Common myeloid progenitor, CD34-positive (primary cell): ENCODE data around the gene ANKRD33B.

Experiments
- CTCF ChIA-PET: fragments of 350-600 bp; sonication (Branson Sonifier 250); formaldehyde crosslinking; loops from one replicate; lab custom pipeline; 2021; ENCODE audit warnings: antibody characterized with exemption; lab: Charles Lee
- POLR2A ChIA-PET: fragments of 350-600 bp; sonication (Branson Sonifier 250); formaldehyde crosslinking; loops from one replicate; lab custom pipeline; 2021; ENCODE audit warnings: antibody characterized with exemption; lab: Charles Lee
- DNase-seq, 3 donors: peaks; one replicate each; pipeline versions ENCODE4 v3.0.0 to v3.0.0-alpha.2; 2013
- H3K27ac ChIP-seq, 2 experiments: 1 replicate in 1 of 2; 2 replicates in 1 of 2; pipeline ENCODE4 v1.7.0; 2013; ENCODE audit warnings: inconsistent platforms in 2 of 2, low read length in 2 of 2, mild to moderate bottlenecking in 2 of 2, low read depth in 1 of 2, moderate library complexity in 1 of 2; ENCODE audit not compliant: severe bottlenecking in 2 of 2, insufficient read depth in 1 of 2, poor library complexity in 1 of 2
- H3K27me3 ChIP-seq, 5 experiments: replicated peaks in 2 of 5; 1 replicate in 3 of 5; 2 replicates in 2 of 5; pipeline versions ENCODE4 v1.6.1 to v1.7.0; 2013; ENCODE audit warnings: low read length in 4 of 5, mild to moderate bottlenecking in 2 of 5, moderate library complexity in 2 of 5, inconsistent platforms in 1 of 5; ENCODE audit not compliant: insufficient read depth in 5 of 5, control insufficient read depth in 4 of 5
- H3K36me3 ChIP-seq, 4 experiments: 1 replicate in 2 of 4; 2 replicates in 2 of 4; pipeline versions ENCODE4 v1.6.1 to v1.7.0; 2013; ENCODE audit warnings: low read length in 3 of 4, control low read depth in 1 of 4, mild to moderate bottlenecking in 1 of 4; ENCODE audit not compliant: control insufficient read depth in 4 of 4, insufficient read depth in 4 of 4
- H3K4me1 ChIP-seq, 4 experiments: 1 replicate in 3 of 4; 2 replicates in 1 of 4; pipeline versions ENCODE4 v1.6.1 to v1.7.1; 2013; ENCODE audit warnings: low read length in 3 of 4, mild to moderate bottlenecking in 3 of 4, control low read depth in 1 of 4, inconsistent platforms in 1 of 4, moderate library complexity in 1 of 4; ENCODE audit not compliant: control insufficient read depth in 4 of 4, insufficient read depth in 4 of 4; ENCODE audit errors: control extremely low read depth in 1 of 4
- H3K4me3 ChIP-seq, 7 experiments: 1 replicate in 4 of 7; 2 replicates in 3 of 7; pipeline versions ENCODE4 v1.5.1 to v1.7.0; 2013; ENCODE audit warnings: mild to moderate bottlenecking in 7 of 7, low read length in 6 of 7, moderate library complexity in 6 of 7, inconsistent platforms in 2 of 7, low read depth in 2 of 7, control low read depth in 1 of 7; ENCODE audit not compliant: insufficient read depth in 4 of 7, control insufficient read depth in 1 of 7; ENCODE audit errors: extremely low read depth in 1 of 7
- H3K9me3 ChIP-seq, 5 experiments: 1 replicate in 4 of 5; 2 replicates in 1 of 5; pipeline versions ENCODE4 v1.6.1 to v1.7.1; 2013; ENCODE audit warnings: low read length in 4 of 5, mild to moderate bottlenecking in 2 of 5, inconsistent platforms in 1 of 5, low read depth in 1 of 5, moderate library complexity in 1 of 5; ENCODE audit not compliant: control insufficient read depth in 4 of 5, insufficient read depth in 2 of 5; ENCODE audit errors: control extremely low read depth in 1 of 5
- WGBS: methylation state at CpG from one replicate; pipeline ENCODE4 v1.1.5; 2013; ENCODE audit not compliant: insufficient coverage; 5-methylcytosine and 5-hydroxymethylcytosine counted together

Gene ANKRD33B

GRCh38 chr5:10669983-10670382 is 106.1 kb downstream of the ANKRD33B start:
- Histone ChIP-seq H3K4me1 (no peaks in the 10 kb centered on the region), H3K27me3 (no peaks in the 10 kb centered on the region), H3K9me3 (no peaks in the 10 kb centered on the region), H3K4me3 (no peak overlapping the region), H3K36me3 (no peaks in the 10 kb centered on the region), H3K27ac (no peak overlapping the region)
- POLR2A ChIA-PET: no interaction called here
- CTCF ChIA-PET: no interaction called here
- 100% methylated on average over 1 of the region's 1 CpG for WGBS
- no peak for DNase-seq

- H3K36me3 ChIP-seq: no peaks in the 10 kb centered on the region
- CTCF ChIA-PET: interaction anchor here (0.7 to 1.6 kb wide), 3 partner anchors 18 to 298 kb away, joined by 3 to 5 read pairs (median 4); no protein-coding TSS in a partner anchor
- peak in 2 of 3 donors; percentile 35 to 44 for DNase-seq
- H3K27me3 ChIP-seq: no peaks in the 10 kb centered on the region
- H3K9me3 ChIP-seq: no peaks in the 10 kb centered on the region
- no peak overlapping the region for H3K27ac ChIP-seq
- no peak overlapping the region for H3K4me3 ChIP-seq
- WGBS: 86% methylated on average over 11 of the region's 14 CpGs
- POLR2A ChIA-PET: no interaction called here
- no peaks in the 10 kb centered on the region for H3K4me1 ChIP-seq
These were observed 107.5 kb downstream of the ANKRD33B start for GRCh38 chr5:10671041-10672008.

GRCh38 chr5:10672146-10673016 is 108.5 kb downstream of the ANKRD33B start:
- Histone ChIP-seq H3K4me3 (no peak overlapping the region), H3K9me3 (no peaks in the 10 kb centered on the region), H3K27ac (no peak overlapping the region), H3K4me1 (no peaks in the 10 kb centered on the region), H3K27me3 (no peaks in the 10 kb centered on the region), H3K36me3 (peaks cover 0 to 4% (median under 1%) of the 10 kb centered on the region in 4 experiments)
- ChIA-PET POLR2A (no interaction called here), CTCF (interaction anchor here (1.6 kb wide), 1 partner anchor 17 kb away, joined by 4 read pairs; no protein-coding TSS in a partner anchor)
- WGBS: 97% methylated on average over 4 of the region's 7 CpGs
- DNase-seq: no peak

GRCh38 chr5:10673017-10673389 is 109.1 kb downstream of the ANKRD33B start:
- no peak for DNase-seq
- Histone ChIP-seq H3K9me3 (no peaks in the 10 kb centered on the region), H3K36me3 (peaks cover 2 to 10% (median 5%) of the 10 kb centered on the region in 4 experiments), H3K27me3 (no peaks in the 10 kb centered on the region), H3K4me1 (no peaks in the 10 kb centered on the region), H3K4me3 (no peak overlapping the region), H3K27ac (no peak overlapping the region)
- ChIA-PET POLR2A (no interaction called here), CTCF (interaction anchor here (1.6 kb wide), 1 partner anchor 16 kb away, joined by 4 read pairs; no protein-coding TSS in a partner anchor)
- 90% methylated on average over 2 of the region's 8 CpGs for WGBS

- no peaks in the 10 kb centered on the region for H3K9me3 ChIP-seq
- H3K27me3 ChIP-seq: no peaks in the 10 kb centered on the region
- peaks cover 3 to 14% (median 7%) of the 10 kb centered on the region in 4 experiments for H3K36me3 ChIP-seq
- POLR2A ChIA-PET: no interaction called here
- H3K27ac ChIP-seq: no peak overlapping the region
- H3K4me1 ChIP-seq: no peaks in the 10 kb centered on the region
- H3K4me3 ChIP-seq: no peak overlapping the region
- 94% methylated on average over 9 of the region's 9 CpGs for WGBS
- DNase-seq: no peak
- CTCF ChIA-PET: interaction anchor here (1.6 kb wide), 1 partner anchor 16 kb away, joined by 4 read pairs; no protein-coding TSS in a partner anchor
These were observed 109.5 kb downstream of the ANKRD33B start for GRCh38 chr5:10673407-10673806.

GRCh38 chr5:10674096-10674495 is 110.2 kb downstream of the ANKRD33B start:
- CTCF ChIA-PET: no interaction called here
- WGBS: 97% methylated on average over 11 of the region's 11 CpGs
- no peak overlapping the region for H3K27ac ChIP-seq
- no peak overlapping the region for H3K4me3 ChIP-seq
- no peaks in the 10 kb centered on the region for H3K9me3 ChIP-seq
- no peaks in the 10 kb centered on the region for H3K27me3 ChIP-seq
- DNase-seq: no peak
- no peaks in the 10 kb centered on the region for H3K4me1 ChIP-seq
- POLR2A ChIA-PET: no interaction called here
- peaks cover 4 to 18% (median 12%) of the 10 kb centered on the region in 4 experiments for H3K36me3 ChIP-seq
